NCI-H2081 (cell line): ENCODE results near the gene AHNAK2.
"Not testable (repeated sequence)": the region's sequence is repeated elsewhere in the genome, so short reads cannot be mapped to it uniquely, and the experiment has no call there.

ENCODE experiments used
- DNase-seq, 2 experiments: peaks; one replicate each; lab custom pipeline; 2025; lab: John Stamatoyannopoulos, UW

Gene AHNAK2

GRCh38 chr14:104927432-104927816, 50.8 kb downstream of the AHNAK2 start:
- no peak for DNase-seq

DNA sequence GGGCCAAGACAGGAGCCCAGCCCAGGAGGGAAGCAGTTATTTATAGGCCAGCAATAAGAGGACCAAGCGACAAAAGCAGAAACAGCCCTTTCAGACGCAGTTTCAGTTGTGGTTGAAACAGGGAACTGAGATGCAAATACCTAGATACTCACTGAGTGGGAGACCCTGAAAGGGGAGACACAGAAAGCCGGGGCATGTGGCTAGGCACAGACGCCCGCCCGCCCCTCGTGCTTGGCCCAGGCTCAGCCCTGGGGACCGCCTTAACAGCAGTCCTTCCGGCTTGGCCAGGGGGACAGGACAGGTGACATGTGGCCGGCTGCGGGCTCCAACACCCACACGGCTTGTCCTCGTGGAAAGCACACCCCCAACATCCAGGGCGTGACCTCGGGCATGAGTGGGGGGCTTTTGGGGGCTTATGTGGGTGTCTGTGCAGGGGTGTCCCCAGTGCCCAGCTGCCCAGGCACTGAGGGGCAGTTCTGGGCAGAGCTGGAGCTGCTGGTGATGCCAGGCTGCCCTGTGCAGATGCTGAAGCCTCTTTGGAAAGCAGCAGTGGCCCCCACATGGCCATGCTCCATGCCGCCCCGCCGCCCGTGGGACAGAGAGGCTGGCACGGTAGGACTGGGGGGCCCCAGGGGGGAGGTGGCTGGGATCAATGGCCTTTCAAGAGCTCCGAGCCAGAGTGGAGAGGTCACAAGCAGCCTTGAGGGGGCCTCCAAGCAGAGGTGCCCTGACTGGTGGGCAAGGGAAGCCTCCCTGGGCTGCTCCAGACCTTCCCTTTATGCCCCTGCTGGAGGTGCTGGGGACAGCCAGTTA, 51.3 kb downstream of the AHNAK2 start:
- DNase-seq = no peak

GRCh38 chr14:104925855-104926609, 52.1 kb downstream of the AHNAK2 start:
- DNase-seq = no peak

DNA sequence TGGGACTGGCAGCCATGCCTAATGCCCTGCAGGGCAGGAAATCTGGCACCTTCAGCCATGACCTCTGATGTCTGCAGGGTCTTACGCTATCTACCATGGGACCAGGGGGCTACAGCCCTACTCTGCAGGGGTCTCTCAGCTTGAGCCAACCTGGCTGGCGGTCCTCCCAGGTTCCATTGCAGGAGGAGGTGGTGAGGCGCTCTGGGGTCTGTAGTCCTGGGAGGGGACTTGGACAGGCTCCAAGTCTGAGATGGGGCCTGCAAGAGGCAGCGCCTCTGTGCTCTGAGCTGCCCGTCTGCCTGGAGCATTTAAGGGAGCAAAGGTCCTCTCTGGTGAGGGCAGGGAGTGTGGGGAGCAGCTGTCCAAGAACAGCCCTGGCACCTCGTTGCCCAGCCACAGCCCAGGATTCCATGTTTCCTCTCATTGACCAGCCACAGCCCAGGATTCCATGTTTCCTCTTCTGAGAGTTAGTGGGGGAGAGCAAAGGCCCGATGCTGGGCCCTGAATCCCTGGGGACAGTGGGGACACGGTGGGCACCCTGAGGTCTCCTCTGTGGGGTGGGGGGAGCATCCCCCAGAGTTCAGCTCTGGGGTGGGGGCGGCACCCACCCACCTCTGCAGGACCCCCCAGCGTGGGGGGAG, 52.8 kb downstream of the AHNAK2 start:
- no peak for DNase-seq

- DNase-seq = no peak
Measured at GRCh38 chr14:104924421-104925213, 53.6 kb downstream of the AHNAK2 start, which contains the start of gene PLD4. Gene PLD4 (plus strand): TSS chr14:104924879. CDS start chr14:104927141, 2,262 bp downstream.

GRCh38 chr14:104923640-104924420, 54.3 kb downstream of the AHNAK2 start:
- DNase-seq = no peak

DNA sequence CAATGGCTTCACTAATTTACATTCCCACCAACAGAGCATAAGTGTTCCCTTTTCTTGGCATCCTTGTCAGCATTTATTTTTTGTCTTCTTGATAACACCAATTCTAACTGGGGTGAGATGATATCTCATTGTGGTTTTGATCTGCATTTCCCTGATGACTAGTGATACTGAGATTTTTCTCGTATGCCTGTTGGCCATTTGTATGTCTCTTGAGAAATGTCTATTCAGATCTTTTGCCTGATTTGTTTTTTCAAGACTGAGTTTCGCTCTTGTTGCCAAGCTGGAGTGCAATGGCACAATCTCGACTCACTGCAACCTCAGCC, 58.2 kb downstream of the AHNAK2 start:
- DNase-seq = no peak

DNA sequence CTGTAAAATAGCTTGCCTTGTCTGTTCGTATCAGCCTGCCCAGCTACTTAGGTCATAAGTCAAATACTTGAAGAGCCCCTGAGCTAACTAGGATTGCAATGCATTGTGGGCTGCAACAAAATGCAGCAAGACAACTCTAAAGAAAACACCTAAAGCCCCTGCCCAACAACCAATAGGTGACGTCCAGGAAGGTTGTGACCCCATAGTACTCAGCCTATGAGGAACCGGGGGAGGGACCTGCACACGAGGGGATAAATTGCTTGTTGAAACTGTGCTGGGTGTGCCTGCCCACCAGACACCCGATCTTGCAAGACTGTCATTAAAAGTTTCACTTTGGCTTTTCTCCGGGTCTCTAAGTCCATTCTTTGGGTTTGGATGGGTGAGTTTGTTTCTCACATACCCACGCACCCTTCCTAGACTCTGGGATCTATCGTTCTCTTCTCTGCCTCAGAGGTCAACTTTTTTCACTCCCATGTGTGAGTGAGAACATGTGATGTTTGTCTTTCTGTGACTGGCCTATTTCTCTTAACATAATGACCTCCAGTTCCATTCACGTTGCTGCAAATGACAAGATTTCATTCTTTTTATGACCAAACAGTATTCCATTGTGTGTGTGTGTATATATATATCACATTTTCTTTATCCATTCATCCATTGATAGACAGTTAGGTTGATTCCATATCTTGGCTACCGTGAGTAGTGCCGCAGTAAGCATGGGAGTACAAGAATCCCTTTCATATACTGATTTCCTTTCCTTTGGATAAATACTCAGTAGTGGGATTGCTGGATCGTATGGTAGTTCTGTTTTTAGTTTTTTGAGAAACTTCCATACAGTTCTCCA, 58.8 kb downstream of the AHNAK2 start:
- not testable (repeated sequence) for DNase-seq

GRCh38 chr14:104917993-104918392, 60.2 kb downstream of the AHNAK2 start:
- DNase-seq = no peak

DNA sequence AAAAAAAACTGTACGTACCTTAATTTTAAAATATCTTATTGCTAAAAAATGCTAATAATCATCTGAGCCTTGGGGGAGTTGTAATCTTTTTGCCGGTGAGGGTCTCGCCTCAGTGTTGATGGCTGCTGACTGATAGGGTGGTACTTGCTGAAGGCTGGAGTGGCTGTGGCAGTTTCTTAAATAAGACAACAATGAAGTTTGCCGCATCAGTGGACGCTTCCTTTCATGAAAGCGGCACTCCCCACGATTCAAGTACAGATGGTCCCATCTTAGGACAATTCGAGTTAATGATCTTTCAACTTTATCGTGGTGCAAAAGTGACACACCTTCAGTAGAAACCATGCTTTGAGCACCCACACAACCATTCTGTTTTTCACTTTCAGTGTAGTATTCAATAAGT, 61.1 kb downstream of the AHNAK2 start:
- DNase-seq = no peak

DNA sequence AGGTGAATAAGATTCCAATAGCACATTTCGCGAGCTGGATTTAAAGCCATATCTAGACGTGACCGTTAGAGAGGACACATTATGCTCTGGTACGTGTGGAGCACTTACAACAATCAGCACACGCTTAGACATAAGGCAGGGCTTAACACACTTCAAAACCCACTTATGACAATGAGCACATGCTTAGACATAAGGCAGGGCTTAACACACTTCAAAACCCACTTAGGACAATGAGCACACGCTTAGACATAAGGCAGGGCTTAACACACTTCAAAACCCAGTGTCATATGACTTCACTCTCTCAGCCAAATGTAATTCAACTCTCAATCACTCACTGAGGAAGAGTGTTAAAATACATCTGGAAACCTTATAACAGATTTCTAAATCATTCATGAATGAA, 64.7 kb downstream of the AHNAK2 start:
- no peak for DNase-seq

GRCh38 chr14:104912053-104912452, 66.1 kb downstream of the AHNAK2 start:
- no peak for DNase-seq

- DNase-seq = no peak
Measured at GRCh38 chr14:104908303-104908702, 69.9 kb downstream of the AHNAK2 start.

DNA sequence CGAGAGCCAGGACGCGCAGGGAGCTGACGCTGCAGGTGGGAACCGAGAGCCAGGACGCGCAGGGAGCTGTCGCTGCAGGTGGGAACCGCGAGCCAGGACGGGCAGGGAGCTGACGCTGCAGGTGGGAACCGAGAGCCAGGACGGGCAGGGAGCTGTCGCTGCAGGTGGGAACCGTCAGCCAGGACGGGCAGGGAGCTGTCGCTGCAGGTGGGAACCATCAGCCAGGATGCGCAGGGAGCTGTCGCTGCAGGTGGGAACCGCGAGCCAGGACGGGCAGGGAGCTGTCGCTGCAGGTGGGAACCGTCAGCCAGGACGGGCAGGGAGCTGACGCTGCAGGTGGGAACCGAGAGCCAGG, 72.6 kb downstream of the AHNAK2 start:
- not testable (repeated sequence) for DNase-seq

- DNase-seq = not testable (repeated sequence)
Measured at GRCh38 chr14:104904650-104905578, 73.3 kb downstream of the AHNAK2 start.

GRCh38 chr14:104903990-104904389, 74.2 kb downstream of the AHNAK2 start:
- no peak for DNase-seq

GRCh38 chr14:104900639-104901512, 77.3 kb downstream of the AHNAK2 start:
- DNase-seq = no peak

DNA sequence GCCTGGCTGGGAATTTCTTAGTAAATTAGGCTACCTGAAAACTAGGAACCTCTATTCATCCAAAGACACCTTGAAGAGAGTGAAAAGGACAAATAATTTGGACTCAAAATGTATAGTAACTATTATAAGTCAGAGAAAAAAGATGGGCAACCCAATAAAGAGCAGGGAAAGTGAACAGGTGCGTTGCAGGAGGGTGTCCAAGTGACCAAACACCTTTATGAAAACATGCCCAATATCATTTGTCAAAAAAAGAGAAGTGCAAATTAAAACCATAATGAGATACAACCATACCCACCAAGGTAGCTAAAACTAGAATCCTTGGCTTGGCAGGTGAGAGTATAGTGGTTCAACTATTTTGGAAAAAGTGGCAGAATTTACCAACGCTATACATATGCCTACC, 78.4 kb downstream of the AHNAK2 start:
- DNase-seq = no peak
